AG09309 (cell line): Measurements from ENCODE around the gene LINGO1.

Experiments used
- DNase-seq: peaks from one replicate; pipeline ENCODE4 v3.0.0-alpha.2; 2010; ENCODE audit warnings: low read depth
- H3K4me3 ChIP-seq: 2 replicates; pipeline ENCODE4 v1.5.1; 2011; ENCODE audit warnings: mild to moderate bottlenecking, low read depth, low read length, moderate library complexity; ENCODE audit not compliant: control insufficient read depth
- CTCF ChIP-seq: IDR thresholded peaks from 2 replicates; pipeline ENCODE4 v1.5.1; 2011; ENCODE audit warnings: mild to moderate bottlenecking, low read depth, low read length, inconsistent platforms; ENCODE audit not compliant: insufficient read depth, control insufficient read depth; ENCODE audit errors: missing control alignments

Gene LINGO1

GRCh38 chr15:77672135-77672534 is 39.4 kb upstream of the LINGO1 start:
- DNase-seq = no peak
- no peak overlapping the region for H3K4me3 ChIP-seq
- no peak for TF ChIP-seq CTCF

GRCh38 chr15:77671362-77672056 is 38.8 kb upstream of the LINGO1 start:
- DNase-seq = no peak
- H3K4me3 ChIP-seq = no peak overlapping the region
- TF ChIP-seq CTCF = no peak

GRCh38 chr15:77670558-77671361 is 38.0 kb upstream of the LINGO1 start:
- DNase-seq = no peak
- TF ChIP-seq CTCF = no peak
- no peak overlapping the region for H3K4me3 ChIP-seq

DNA sequence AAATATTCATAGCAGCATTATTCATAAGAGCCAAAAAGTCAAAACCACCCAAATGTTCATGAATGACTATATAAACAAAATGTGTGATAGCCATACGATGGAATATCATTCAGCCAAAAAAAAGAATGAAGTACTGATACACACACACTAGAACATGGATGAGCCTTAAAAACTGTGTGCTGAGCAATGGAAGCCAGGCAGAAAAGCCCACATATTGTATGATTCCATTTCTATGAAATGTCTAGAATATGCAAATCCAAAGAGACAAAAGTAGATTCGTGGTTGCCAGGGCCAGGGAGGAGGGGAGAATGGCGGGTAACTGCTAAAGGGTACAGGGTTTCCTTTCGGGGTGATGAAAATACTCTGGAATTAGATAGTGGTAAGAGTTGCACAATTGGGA is 37.2 kb upstream of the LINGO1 start:
- no peak overlapping the region for H3K4me3 ChIP-seq
- no peak for TF ChIP-seq CTCF
- no peak for DNase-seq

DNA sequence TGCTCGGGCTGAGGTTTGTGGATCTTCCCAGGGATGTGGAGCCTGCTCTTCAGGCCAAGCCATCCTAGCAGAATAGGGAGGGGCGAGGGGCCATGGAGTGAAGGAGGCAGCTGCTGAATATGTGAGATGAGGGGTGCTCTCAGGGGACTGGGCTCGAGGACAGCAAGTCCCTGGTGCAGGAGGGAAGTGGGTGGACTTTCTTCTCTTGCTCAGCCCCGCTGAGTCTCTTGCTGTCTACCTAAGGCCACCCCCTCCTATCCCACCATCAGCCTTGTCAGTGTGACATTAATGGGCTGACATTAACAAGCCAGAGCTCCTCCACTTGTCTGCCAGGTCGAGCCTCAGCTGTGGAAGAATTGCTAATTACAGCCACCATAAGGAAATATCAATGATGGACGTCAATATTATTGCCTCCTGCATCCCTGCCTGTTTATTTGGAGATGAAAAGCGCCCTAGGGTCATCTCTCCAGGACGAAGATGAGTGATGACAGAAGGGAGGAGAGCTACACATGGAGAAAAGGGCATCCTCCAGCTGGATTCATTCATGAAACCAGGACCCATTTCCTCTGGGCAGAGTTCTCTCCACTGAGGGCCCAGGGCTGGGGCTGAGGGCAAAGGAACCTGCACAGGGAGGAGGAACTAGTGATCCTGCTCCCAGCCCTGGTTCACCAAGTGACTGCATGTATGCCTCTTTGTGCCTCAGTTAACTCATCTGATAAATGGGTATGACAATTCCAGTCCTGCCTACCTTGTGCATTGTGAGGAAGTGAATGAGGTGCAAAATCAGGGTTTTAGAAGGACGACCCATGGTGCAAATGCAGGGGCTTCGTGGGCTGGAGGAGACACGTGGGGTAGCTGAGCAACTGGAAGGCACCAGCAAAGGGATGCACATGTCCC is 34.9 kb upstream of the LINGO1 start:
- TF ChIP-seq CTCF = no peak
- DNase-seq = no peak
- H3K4me3 ChIP-seq = no peak overlapping the region

- no peak for DNase-seq
- TF ChIP-seq CTCF = no peak
- no peak overlapping the region for H3K4me3 ChIP-seq
Measured at GRCh38 chr15:77666296-77666660, 33.6 kb upstream of the LINGO1 start.
